Thymus (tissue), 11 donors: ENCODE data around the gene SUGP2. TPM values are rescaled to one million over a fixed set of nuclear protein-coding genes. Genes with fewer than 3 reads are reported as not detected.

Source experiments
- DNase-seq, 9 donors: peaks; one replicate each; pipeline ENCODE4 v3.0.0-alpha.2; 2013; ENCODE audit warnings: low spot score in 9 of 9, low read depth in 6 of 9, missing footprints in 1 of 9
- H3K27ac ChIP-seq, 2 donors: one replicate each; pipeline ENCODE4 v1.5.1; 2013; ENCODE audit warnings: control low read depth in 1 of 2, low read depth in 1 of 2, low read length in 1 of 2, mild to moderate bottlenecking in 1 of 2, moderate library complexity in 1 of 2
- H3K27me3 ChIP-seq, 2 donors: one replicate each; pipeline ENCODE4 v1.5.1; 2013; ENCODE audit warnings: low read length in 1 of 2; ENCODE audit not compliant: control insufficient read depth in 2 of 2, insufficient read depth in 1 of 2
- H3K36me3 ChIP-seq, 2 donors: one replicate each; pipeline ENCODE4 v1.5.1; 2013; ENCODE audit warnings: low read length in 1 of 2, mild to moderate bottlenecking in 1 of 2, moderate library complexity in 1 of 2; ENCODE audit not compliant: control insufficient read depth in 2 of 2, insufficient read depth in 2 of 2
- H3K4me1 ChIP-seq, 2 donors: one replicate each; pipeline ENCODE4 v1.5.1; 2013; ENCODE audit warnings: low read length in 2 of 2; ENCODE audit not compliant: control insufficient read depth in 2 of 2, insufficient read depth in 2 of 2
- H3K4me3 ChIP-seq, 2 donors: one replicate each; pipeline ENCODE4 v1.5.1; 2013; ENCODE audit warnings: low read length in 2 of 2, control low read depth in 1 of 2, mild to moderate bottlenecking in 1 of 2
- H3K9me3 ChIP-seq, 2 donors: one replicate each; pipeline ENCODE4 v1.5.1; 2013; ENCODE audit warnings: low read length in 1 of 2, mild to moderate bottlenecking in 1 of 2; ENCODE audit not compliant: control insufficient read depth in 2 of 2, insufficient read depth in 1 of 2
- WGBS: extraction: QIAGEN DNeasy Blood & Tissue Kit; methylation state at CpG from one replicate; pipeline ENCODE4 v1.1.7; 2013; 5-methylcytosine and 5-hydroxymethylcytosine counted together
- polyA plus RNA-seq: library from polyadenylated mRNA; stranded (reverse); fragments of 200-250 nt; gene quantifications from one replicate; pipeline ENCODE4 v1.2.3, GENCODE V29; 2013
- total RNA-seq: library from RNA; stranded (reverse); fragments of 120-200 nt; gene quantifications from one replicate; pipeline ENCODE4 v1.2.4, GENCODE V29; 2013
- donor health status: healthy.

SUGP2 gene
- total and polyA plus RNA-seq, 2 donors, result 45.3 to 129 TPM

- WGBS, result 82% methylated on average over 15 of the region's 15 CpGs
- H3K9me3 ChIP-seq, result no peaks in the 10 kb centered on the region
- H3K36me3 ChIP-seq, result no peaks in the 10 kb centered on the region
- no peak overlapping the region for H3K4me3 ChIP-seq
- no peak overlapping the region for H3K27ac ChIP-seq
- H3K4me1 ChIP-seq, result no peaks in the 10 kb centered on the region
- DNase-seq, result no peak
- peaks cover 0 to 7% of the 10 kb centered on the region in 2 donors for H3K27me3 ChIP-seq
Observed at GRCh38 chr19:18948075-18948975, 85.0 kb downstream of the SUGP2 start.

GRCh38 chr19:18946918-18947317 is 86.4 kb downstream of the SUGP2 start:
- Histone ChIP-seq H3K27ac (no peak overlapping the region), H3K4me1 (no peaks in the 10 kb centered on the region), H3K27me3 (peaks cover under 1 to 19% of the 10 kb centered on the region in 2 donors), H3K36me3 (no peaks in the 10 kb centered on the region), H3K4me3 (no peak overlapping the region), H3K9me3 (no peaks in the 10 kb centered on the region)
- DNase-seq, result no peak
- WGBS, result 91% methylated on average over 14 of the region's 14 CpGs

DNA sequence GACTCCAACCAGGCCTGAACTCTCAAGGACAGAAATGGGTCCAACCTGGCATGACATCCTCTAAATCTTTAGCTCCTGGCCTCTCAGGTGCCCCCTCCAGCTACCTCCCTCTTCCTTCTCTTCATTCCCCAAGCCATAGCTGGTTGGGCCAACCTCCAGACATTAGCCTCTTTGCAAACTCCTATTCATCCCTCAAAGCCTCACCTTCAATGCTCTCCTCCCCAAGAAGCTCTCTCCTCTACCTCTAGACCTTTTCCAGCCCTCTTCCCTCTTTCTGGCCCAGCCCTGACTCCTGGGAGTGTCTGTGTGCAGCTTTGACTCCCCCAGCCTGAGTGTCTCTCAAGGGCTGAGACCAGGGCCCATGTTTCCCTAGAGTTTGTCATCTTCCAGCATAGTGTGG is 87.0 kb downstream of the SUGP2 start:
- no peak overlapping the region for H3K27ac ChIP-seq
- no peaks in the 10 kb centered on the region for H3K36me3 ChIP-seq
- DNase-seq, result no peak
- H3K4me1 ChIP-seq, result no peaks in the 10 kb centered on the region
- H3K4me3 ChIP-seq, result no peak overlapping the region
- no peaks in the 10 kb centered on the region for H3K9me3 ChIP-seq
- peaks cover 3 to 25% of the 10 kb centered on the region in 2 donors for H3K27me3 ChIP-seq

DNA sequence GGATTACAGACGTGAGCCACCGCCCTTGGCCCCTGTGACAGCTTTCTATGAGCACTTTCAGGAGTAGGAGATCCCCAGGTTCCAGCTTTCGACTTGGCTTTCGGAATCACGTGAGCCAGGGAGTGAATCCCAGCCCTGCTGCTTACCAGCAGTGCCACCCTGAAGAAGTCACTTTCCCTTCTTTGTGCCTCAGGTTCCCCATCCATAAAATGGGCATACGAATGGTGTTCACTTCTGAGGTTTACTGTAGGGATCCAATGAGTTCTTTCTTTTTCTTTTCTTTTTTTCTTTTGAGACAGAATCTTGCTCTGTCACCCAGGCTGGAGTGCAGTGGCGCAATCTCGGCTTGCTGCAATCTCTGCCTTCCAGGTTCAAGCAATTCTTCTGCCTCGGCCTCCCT is 88.0 kb downstream of the SUGP2 start:
- Histone ChIP-seq H3K36me3 (no peaks in the 10 kb centered on the region), H3K4me1 (no peaks in the 10 kb centered on the region), H3K27ac (peak overlapping the region in 1 of 2 donors; percentile 31), H3K27me3 (peaks cover 12 to 32% of the 10 kb centered on the region in 2 donors), H3K4me3 (no peak overlapping the region), H3K9me3 (no peaks in the 10 kb centered on the region)
- no peak for DNase-seq
- 94% methylated on average over 9 of the region's 9 CpGs for WGBS

GRCh38 chr19:18943465-18943864 is 89.9 kb downstream of the SUGP2 start:
- no peaks in the 10 kb centered on the region for H3K4me1 ChIP-seq
- no peak overlapping the region for H3K4me3 ChIP-seq

GRCh38 chr19:18942692-18943091 is 90.6 kb downstream of the SUGP2 start:
- H3K4me3 ChIP-seq, result no peak overlapping the region

More at GRCh38 chr19:18943465-18943864, 89.9 kb downstream of the SUGP2 start:
- H3K36me3 ChIP-seq, result no peaks in the 10 kb centered on the region
- 90% methylated on average over 4 of the region's 4 CpGs for WGBS
- no peak for DNase-seq
- peaks cover 24 to 51% of the 10 kb centered on the region in 2 donors for H3K27me3 ChIP-seq
- H3K27ac ChIP-seq, result no peak overlapping the region
- peaks cover 0 to 4% of the 10 kb centered on the region in 2 donors for H3K9me3 ChIP-seq

GRCh38 chr19:18941628-18942354 is 91.5 kb downstream of the SUGP2 start:
- Histone ChIP-seq H3K9me3 (peaks cover 0 to 4% of the 10 kb centered on the region in 2 donors), H3K4me3 (no peak overlapping the region), H3K4me1 (no peaks in the 10 kb centered on the region), H3K27ac (no peak overlapping the region), H3K27me3 (peaks cover 27 to 60% of the 10 kb centered on the region in 2 donors), H3K36me3 (no peaks in the 10 kb centered on the region)
- DNase-seq, result no peak
- WGBS, result 69% methylated on average over 18 of the region's 18 CpGs

More at GRCh38 chr19:18942692-18943091, 90.6 kb downstream of the SUGP2 start:
- no peaks in the 10 kb centered on the region for H3K4me1 ChIP-seq
- peaks cover 27 to 57% of the 10 kb centered on the region in 2 donors for H3K27me3 ChIP-seq
- no peak overlapping the region for H3K27ac ChIP-seq
- no peaks in the 10 kb centered on the region for H3K36me3 ChIP-seq
- peaks cover 0 to 4% of the 10 kb centered on the region in 2 donors for H3K9me3 ChIP-seq
- 94% methylated on average over 6 of the region's 6 CpGs for WGBS
- no peak for DNase-seq
